Neural progenitor cell (in vitro differentiated cells): ENCODE results near the gene TKT.

Source experiments
- CTCF ChIP-seq: fragments of 200-600 bp; sonication (generic); IDR thresholded peaks from 2 replicates; pipeline ENCODE4 v1.5.1; 2017; ENCODE audit warnings: antibody characterized with exemption, mild to moderate bottlenecking
- EZH2 ChIP-seq: fragments of 200-600 bp; sonication (generic); IDR thresholded peaks from 2 replicates; pipeline ENCODE4 v1.6.1; 2017; ENCODE audit warnings: antibody characterized with exemption, mild to moderate bottlenecking, moderate library complexity
- EZH2phosphoT487 ChIP-seq: fragments of 200-600 bp; sonication (generic); IDR thresholded peaks from 2 replicates; pipeline ENCODE4 v1.6.1; 2017; ENCODE audit warnings: antibody characterized with exemption

- TF ChIP-seq CTCF (no peak), EZH2 (no peak), EZH2phosphoT487 (no peak)
These were observed 19.5 kb downstream of the TKT start for GRCh38 chr3:53236112-53236841.
